K562 (cell line): ENCODE data around the gene LY6G6D. TPM values are rescaled to one million over a fixed set of nuclear protein-coding genes. Genes with fewer than 3 reads are reported as not detected.

ENCODE experiments used
- EP300 ChIP-seq: IDR thresholded peaks from 2 replicates; pipeline ENCODE4 v1.6.1; 2012; ENCODE audit warnings: low read length, improper control_type of control experiment
- HNRNPL ChIP-seq: fragments of 200-400 bp; formaldehyde crosslinking; IDR thresholded peaks from 2 replicates; pipeline ENCODE4 v1.6.1; 2017; ENCODE audit warnings: low read depth, mild to moderate bottlenecking, low read length
- RBM34 ChIP-seq: fragments of 200-400 bp; formaldehyde crosslinking; IDR thresholded peaks from 2 replicates; pipeline ENCODE4 v1.6.1; 2018; ENCODE audit warnings: low read length, borderline replicate concordance; ENCODE audit not compliant: insufficient read depth
- SRSF1 ChIP-seq: fragments of 200-400 bp; formaldehyde crosslinking; IDR thresholded peaks from 2 replicates; pipeline ENCODE4 v1.6.1; 2017; ENCODE audit warnings: mild to moderate bottlenecking, low read depth, low read length, moderate library complexity
- ZFP30 ChIP-seq: fragments of 250-450 bp; sonication (Bioruptor Pico); IDR thresholded peaks from 2 replicates; pipeline ENCODE4 v1.8.0; 2022; ENCODE audit warnings: moderate library complexity, mild to moderate bottlenecking, inconsistent platforms, borderline replicate concordance
- ZNF445 ChIP-seq: fragments of 250-450 bp; sonication (Bioruptor Pico); IDR thresholded peaks from 2 replicates; pipeline ENCODE4 v1.4.0; 2020; ENCODE audit warnings: low read depth, mild to moderate bottlenecking, moderate library complexity
- polyA plus RNA-seq, 8 experiments: library from polyadenylated mRNA; depleted of rRNA in 4 of 8; stranded (reverse) in 5 of 8; unstranded in 3 of 8; fragments of >200 nt; fragmentation: Nextera tagmentation in 2 of 8; fragmentation: Illumina TruSeq in 1 of 8; extraction: Ambion mirVana in 2 of 8; extraction: Trizol in 1 of 8; gene quantifications; 2 replicates each; pipeline versions ENCODE4 v1.2.1 to v1.2.3, GENCODE V29; 2011 to 2014; ENCODE audit warnings: inconsistent platforms in 1 of 8, missing spikeins in 1 of 8
- total RNA-seq, 7 experiments: library from RNA; depleted of rRNA in 6 of 7; stranded (reverse); fragments of >200 nt in 6 of 7; fragmentation: Illumina TruSeq in 2 of 7; extraction: Trizol in 2 of 7; gene quantifications; 2 replicates each; pipeline versions ENCODE4 v1.2.1 to v1.2.3, GENCODE V29; 2011 to 2021; ENCODE audit warnings: low replicate concordance in 1 of 7
- TF ChIP-seq, protein P1 (sequence below), 2 experiments: fragments of 450-650 bp; formaldehyde crosslinking in 1 of 2; IDR thresholded peaks; 2 replicates each; pipeline versions ENCODE4 v1.4.0 to v1.6.1; 2014 to 2020; ENCODE audit warnings: mild to moderate bottlenecking in 2 of 2, borderline replicate concordance in 1 of 2, low read depth in 1 of 2
- TF ChIP-seq, protein P2 (sequence below): fragments of 200-800 bp; sonication (Bioruptor generic); IDR thresholded peaks from 2 replicates; pipeline ENCODE4 v1.6.1; 2017; ENCODE audit warnings: missing genetic modification characterization, missing compliant biosample characterization
- TF ChIP-seq, protein P3 (sequence below): fragments of 450-650 bp; formaldehyde crosslinking; IDR thresholded peaks from 2 replicates; pipeline ENCODE4 v1.4.0; 2020; ENCODE audit warnings: mild to moderate bottlenecking, mixed read lengths
- TF ChIP-seq, protein P4 (sequence below): fragments of 250-450 bp; sonication (Bioruptor Pico); IDR thresholded peaks from 2 replicates; pipeline ENCODE4 v1.5.0; 2021; ENCODE audit warnings: mild to moderate bottlenecking, moderate library complexity
- TF ChIP-seq, protein P5 (sequence below): sonication (generic); IDR thresholded peaks from 2 replicates; pipeline ENCODE4 v1.6.1; 2016

LY6G6D gene
- total and polyA plus RNA-seq, 9 of the 15 experiments (the other 6 are each of a cell fraction or from before 2014, with no cell fraction given) = 0.30 to 0.38 TPM; not detected in 7

DNA sequence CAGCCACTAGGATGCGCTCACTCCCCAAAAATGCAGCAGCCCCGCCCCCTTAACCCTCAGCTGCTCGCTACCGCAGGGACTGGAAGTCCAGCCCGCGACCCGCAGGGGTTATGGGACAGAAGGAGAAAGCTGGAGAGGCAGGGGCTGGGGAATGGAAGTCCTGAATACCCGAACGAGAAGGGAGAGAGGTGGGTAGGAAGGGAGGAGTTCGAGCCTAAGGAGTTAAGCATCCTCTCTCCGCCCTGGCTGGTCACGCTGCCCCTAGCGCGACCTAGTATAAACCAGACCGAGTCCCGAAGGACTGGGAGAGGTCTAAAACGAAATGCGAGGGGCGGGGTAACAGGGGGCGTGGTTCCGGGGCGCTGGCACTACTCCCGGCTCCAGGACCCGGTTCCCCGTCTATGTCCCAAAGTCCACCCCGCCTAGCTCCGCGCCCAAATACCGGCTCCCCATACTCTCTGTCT is 14.4 kb downstream of the LY6G6D start (continued):
- TF ChIP-seq, protein P1, sequence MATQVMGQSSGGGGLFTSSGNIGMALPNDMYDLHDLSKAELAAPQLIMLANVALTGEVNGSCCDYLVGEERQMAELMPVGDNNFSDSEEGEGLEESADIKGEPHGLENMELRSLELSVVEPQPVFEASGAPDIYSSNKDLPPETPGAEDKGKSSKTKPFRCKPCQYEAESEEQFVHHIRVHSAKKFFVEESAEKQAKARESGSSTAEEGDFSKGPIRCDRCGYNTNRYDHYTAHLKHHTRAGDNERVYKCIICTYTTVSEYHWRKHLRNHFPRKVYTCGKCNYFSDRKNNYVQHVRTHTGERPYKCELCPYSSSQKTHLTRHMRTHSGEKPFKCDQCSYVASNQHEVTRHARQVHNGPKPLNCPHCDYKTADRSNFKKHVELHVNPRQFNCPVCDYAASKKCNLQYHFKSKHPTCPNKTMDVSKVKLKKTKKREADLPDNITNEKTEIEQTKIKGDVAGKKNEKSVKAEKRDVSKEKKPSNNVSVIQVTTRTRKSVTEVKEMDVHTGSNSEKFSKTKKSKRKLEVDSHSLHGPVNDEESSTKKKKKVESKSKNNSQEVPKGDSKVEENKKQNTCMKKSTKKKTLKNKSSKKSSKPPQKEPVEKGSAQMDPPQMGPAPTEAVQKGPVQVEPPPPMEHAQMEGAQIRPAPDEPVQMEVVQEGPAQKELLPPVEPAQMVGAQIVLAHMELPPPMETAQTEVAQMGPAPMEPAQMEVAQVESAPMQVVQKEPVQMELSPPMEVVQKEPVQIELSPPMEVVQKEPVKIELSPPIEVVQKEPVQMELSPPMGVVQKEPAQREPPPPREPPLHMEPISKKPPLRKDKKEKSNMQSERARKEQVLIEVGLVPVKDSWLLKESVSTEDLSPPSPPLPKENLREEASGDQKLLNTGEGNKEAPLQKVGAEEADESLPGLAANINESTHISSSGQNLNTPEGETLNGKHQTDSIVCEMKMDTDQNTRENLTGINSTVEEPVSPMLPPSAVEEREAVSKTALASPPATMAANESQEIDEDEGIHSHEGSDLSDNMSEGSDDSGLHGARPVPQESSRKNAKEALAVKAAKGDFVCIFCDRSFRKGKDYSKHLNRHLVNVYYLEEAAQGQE (IDR thresholded peaks at IDR 0.05; ENCODE audit: borderline replicate concordance) = no peak
- TF ChIP-seq, protein P1 (CRISPR knock-in tag; IDR thresholded peaks at IDR 0.05; ENCODE audit: low read depth) = no peak
- no peak for TF ChIP-seq ZFP30
- no peak for TF ChIP-seq ZNF445 (CRISPR knock-in tag)
- TF ChIP-seq, protein P2, sequence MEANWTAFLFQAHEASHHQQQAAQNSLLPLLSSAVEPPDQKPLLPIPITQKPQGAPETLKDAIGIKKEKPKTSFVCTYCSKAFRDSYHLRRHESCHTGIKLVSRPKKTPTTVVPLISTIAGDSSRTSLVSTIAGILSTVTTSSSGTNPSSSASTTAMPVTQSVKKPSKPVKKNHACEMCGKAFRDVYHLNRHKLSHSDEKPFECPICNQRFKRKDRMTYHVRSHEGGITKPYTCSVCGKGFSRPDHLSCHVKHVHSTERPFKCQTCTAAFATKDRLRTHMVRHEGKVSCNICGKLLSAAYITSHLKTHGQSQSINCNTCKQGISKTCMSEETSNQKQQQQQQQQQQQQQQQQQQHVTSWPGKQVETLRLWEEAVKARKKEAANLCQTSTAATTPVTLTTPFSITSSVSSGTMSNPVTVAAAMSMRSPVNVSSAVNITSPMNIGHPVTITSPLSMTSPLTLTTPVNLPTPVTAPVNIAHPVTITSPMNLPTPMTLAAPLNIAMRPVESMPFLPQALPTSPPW (CRISPR knock-in tag) = no peak
- TF ChIP-seq SRSF1 = no peak
- TF ChIP-seq, protein P3, sequence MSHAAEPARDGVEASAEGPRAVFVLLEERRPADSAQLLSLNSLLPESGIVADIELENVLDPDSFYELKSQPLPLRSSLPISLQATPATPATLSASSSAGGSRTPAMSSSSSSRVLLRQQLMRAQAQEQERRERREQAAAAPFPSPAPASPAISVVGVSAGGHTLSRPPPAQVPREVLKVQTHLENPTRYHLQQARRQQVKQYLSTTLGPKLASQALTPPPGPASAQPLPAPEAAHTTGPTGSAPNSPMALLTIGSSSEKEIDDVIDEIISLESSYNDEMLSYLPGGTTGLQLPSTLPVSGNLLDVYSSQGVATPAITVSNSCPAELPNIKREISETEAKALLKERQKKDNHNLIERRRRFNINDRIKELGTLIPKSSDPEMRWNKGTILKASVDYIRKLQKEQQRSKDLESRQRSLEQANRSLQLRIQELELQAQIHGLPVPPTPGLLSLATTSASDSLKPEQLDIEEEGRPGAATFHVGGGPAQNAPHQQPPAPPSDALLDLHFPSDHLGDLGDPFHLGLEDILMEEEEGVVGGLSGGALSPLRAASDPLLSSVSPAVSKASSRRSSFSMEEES (CRISPR knock-in tag) = no peak
- TF ChIP-seq, protein P4, sequence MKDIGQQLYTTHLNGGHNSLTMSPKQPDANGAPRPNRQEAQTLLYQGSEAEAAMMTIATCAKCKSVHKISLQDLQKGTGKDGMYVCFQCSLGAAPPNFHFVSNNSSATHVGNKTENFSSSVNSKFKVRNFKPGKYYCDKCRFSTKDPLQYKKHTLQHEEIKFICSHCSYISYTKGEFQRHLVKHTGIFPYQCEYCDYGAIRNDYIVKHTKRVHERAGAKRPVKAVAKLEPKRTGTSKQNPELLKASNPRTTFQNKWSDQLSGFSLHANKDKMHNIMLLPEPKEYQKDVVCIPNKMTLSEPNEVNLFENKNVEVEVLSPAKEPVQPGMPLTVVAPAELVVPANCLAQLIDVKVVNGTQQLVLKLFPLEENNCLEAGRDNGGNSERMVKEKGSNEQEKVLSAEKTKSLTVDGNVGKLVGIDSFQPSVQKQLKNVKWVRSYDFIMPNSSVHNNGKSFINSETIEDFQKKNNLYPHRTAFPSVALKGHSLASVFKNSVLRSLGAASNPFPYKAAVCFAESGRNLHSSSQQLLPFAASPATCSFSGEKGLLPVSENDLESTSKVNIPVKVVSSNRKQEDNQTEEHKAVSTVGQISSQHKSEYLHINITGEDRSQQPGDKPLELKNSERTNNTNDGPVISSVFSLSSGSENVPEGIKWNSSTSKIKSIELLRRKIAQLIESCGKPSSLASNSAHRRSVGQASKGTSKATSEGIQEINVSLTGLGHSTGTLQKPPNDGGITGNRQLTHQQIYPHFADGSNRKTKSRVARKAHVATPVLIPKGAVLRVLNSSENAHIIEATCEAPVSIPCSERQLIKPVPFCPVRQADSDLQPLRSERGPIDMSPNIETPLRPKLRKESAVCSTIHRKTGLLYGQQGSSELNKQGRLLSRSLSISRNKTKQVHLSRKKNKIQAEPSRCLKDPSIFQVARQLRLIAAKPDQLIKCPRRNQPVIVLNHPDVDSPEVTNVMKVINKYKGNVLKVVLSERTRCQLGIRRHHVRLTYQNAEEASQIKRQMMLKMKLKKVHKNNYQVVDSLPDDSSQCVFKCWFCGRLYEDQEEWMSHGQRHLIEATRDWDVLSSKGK (CRISPR knock-in tag) = no peak
- TF ChIP-seq RBM34 = no peak
- TF ChIP-seq EP300 = no peak; the same call in 1 of the 2 replicates
- TF ChIP-seq, protein P5, sequence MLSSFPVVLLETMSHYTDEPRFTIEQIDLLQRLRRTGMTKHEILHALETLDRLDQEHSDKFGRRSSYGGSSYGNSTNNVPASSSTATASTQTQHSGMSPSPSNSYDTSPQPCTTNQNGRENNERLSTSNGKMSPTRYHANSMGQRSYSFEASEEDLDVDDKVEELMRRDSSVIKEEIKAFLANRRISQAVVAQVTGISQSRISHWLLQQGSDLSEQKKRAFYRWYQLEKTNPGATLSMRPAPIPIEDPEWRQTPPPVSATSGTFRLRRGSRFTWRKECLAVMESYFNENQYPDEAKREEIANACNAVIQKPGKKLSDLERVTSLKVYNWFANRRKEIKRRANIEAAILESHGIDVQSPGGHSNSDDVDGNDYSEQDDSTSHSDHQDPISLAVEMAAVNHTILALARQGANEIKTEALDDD = no peak
- no peak for TF ChIP-seq HNRNPL
